Germinal center (tissue), 1 donor: Measurements from ENCODE around the gene SLC28A2.
"Not testable (repeated sequence)": the region's sequence is repeated elsewhere in the genome, so short reads cannot be mapped to it uniquely, and the experiment has no call there.

ENCODE experiments used
- DNase-seq: peaks from one replicate; pipeline ENCODE4 v3.0.0; 2012; ENCODE audit warnings: mixed read lengths, low spot score

The SLC28A2 gene

GRCh38 chr15:45251888-45252287 lies at the start of gene SLC28A2:
Gene SLC28A2 (plus strand): TSS chr15:45252234. CDS start chr15:45253216, 982 bp downstream.
- no peak for DNase-seq

DNA sequence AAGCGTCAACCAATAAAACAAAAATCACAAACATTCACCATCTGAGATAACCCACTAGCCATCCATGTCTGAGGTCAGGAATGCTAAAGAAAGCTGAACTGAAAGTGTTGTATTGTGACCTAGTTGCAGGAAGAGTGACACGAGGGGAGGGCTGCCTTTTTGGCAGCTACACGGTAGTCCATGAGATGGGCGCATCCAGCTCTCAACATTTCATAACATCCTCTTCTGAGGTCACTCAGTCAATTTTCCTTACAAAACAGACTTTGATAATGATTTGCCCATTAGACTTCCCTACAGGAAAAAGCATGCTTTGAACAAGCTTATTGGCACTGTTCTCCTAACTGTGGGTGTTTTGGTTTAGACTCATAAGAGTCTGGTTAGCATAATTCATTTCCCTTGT lies 48.9 kb upstream of the SLC28A2 start:
- no peak for DNase-seq

GRCh38 chr15:45205192-45205591 lies 46.8 kb upstream of the SLC28A2 start:
- DNase-seq = peak; percentile 67

GRCh38 chr15:45212493-45212892 lies 39.5 kb upstream of the SLC28A2 start:
- DNase-seq = no peak

DNA sequence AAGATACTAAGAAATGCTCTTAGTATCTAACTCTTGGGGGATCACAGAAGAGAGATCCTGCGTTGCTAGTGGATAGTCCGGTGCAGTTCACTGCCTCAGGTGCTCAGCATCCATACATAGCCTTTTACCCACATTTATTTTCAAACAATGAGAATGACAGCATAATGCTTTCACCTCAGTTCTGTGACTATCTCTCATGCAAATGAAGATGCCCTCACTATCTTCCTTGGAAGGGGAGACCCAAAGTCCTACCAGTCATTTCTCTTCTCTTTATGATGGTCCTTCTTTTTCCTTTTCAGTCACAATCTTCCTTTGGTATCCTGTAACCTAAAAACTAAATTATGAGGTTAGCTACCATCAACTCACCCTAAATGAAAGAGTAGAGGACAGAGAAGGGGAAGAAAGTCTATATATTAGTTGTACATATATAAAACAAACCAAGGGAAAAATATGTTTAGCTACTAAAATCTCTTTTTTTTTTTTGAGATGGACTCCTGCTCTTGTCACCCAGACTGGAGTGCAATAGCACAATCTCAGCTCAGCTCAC lies 30.9 kb upstream of the SLC28A2 start:
- no peak for DNase-seq

GRCh38 chr15:45221967-45222366 lies 30.1 kb upstream of the SLC28A2 start:
- no peak for DNase-seq

- no peak for DNase-seq
These were observed 27.3 kb upstream of the SLC28A2 start for GRCh38 chr15:45224621-45225217.

DNA sequence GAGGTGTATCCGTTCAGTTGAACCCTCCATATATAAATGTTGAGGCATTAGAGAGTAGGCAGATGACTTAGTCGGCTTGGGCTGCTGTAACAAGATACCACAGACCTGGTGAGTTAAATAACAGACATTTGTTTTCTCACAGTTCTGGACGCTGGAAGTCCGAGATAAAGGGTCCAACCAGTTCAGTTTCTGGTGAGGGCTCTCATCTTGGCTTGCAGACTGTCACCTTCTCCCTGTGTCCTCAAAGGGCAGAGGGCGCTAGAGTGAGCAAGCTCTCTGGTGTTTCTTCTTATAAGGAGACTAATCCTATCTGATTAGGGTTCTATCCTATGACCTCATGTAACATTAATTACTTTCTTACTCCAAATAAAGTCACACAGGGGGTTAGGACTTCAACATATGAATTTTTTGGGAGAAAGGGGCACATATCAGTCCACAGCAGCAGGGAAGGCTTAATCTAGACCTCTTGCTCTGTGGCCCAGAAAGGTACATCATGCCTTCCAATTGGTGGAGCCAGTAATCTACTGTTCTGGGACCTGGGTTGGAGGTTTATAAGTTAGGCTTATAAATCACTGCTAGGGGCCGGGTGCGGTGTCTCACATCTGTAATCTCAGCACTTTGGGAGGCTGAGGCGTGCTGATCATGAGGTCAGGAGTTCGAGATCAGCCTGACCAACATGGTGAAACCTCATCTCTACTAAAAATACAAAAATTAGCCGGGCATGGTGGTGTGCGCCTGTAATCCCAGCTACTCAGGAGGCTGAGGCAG lies 26.3 kb upstream of the SLC28A2 start:
- DNase-seq = no peak

GRCh38 chr15:45228931-45229330 lies 23.1 kb upstream of the SLC28A2 start:
- no peak for DNase-seq

- no peak for DNase-seq
These were observed 21.6 kb upstream of the SLC28A2 start for GRCh38 chr15:45230245-45230965.

DNA sequence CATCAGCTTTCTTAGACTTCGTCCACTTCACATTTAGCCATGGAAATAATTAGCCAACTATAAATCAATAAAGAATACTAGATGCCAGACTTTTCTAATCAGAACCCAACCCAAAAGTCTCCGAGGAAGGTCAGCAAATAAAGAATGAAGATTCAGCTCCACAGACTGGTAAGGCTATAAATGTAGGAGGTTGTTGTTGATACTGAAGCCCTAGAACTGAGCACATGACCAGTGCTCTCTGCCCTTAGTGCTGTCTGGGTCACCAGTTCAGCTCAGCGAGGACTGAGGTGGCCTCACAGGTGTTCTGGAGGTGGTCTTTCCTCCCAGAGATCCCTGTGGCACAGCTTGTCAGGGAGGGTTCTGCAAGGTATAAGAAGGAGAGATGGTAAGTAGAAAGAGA lies 20.9 kb upstream of the SLC28A2 start:
- DNase-seq = no peak

DNA sequence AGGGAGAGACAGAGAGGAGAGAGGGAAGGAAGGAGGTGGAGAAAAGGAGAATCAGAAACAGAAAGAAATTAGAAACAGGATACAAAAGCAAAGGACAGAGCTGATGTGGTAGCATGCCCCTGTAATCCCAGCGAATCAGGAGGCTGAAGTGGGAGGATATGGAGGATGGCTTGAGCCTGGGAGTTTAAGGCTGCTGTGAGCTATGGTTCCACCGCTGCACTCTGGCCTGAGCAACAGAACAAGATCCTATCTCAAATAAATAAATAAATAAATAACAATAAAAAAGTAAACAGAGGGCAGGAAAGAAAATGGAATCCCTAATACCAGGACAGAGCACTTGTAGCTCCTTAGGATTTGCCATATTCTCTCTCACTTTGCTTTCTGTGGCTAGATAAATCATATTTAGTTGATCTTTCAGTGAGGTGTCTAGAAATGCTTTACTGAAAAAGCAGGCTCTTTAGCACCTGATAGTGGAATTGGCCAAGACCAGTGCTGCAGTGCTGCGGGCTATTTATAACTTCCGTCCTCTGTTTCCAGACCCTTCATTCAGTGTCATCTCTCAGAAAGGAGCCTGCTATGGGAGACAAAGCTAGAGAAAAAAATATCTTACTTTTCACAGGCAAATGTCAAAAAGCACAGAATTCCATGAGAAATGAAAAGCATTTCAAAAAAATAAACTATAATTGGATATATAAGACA lies 20.0 kb upstream of the SLC28A2 start:
- no peak for DNase-seq

DNA sequence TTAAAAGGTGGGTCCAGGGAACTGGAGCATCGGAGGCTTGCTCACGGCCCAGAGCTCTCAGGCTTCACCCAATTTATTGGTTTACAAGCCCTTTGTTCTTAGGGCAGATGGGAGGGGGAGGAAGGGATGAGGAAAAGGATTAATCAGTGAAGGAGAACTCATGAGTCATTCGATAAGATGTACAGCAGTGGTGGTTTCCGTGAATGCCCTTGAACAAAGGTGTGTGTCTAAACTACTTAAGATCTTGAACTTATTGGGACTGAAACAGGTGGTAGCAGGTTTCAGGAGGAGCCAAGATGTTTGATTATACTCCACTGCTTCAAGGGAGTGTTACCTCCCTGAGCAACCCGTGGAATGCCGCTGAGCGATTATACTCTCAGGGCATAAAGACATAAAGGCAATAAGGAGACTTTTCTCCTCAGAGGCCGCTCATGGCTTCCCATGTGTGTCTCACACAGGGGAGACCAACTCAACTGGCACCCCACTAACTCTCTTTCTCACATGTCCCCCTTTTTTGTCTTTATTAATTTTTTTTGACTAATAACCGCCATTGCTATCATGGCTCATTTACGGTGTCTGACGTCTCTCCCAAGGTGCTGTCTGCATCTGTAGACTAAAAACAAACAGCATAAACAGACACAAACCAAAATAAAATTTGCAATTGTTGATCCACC lies 17.3 kb upstream of the SLC28A2 start:
- DNase-seq = no peak

- not testable (repeated sequence) for DNase-seq
These were observed 15.2 kb upstream of the SLC28A2 start for GRCh38 chr15:45236806-45237205.

DNA sequence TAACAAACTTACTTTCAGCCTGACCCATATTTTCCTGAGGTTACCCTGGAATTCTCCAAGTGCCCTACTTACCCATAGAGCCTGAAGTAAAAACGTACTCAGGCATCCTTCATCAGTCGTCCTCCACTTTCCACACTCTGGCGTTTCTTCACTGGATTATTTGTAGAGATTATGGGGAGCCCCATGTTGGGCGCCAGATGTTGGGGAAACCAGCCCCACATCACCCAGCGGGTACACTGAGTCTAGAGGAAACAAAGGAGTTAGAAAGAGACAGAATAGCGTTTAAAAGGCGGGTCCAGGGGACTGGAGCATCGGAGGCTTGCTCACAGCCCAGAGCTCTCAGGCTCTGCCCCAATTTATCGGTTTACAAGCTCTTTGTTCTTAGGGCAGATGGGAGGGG lies 9.7 kb upstream of the SLC28A2 start:
- no peak for DNase-seq

GRCh38 chr15:45249125-45249780 lies 2.8 kb upstream of the SLC28A2 start:
- no peak for DNase-seq

DNA sequence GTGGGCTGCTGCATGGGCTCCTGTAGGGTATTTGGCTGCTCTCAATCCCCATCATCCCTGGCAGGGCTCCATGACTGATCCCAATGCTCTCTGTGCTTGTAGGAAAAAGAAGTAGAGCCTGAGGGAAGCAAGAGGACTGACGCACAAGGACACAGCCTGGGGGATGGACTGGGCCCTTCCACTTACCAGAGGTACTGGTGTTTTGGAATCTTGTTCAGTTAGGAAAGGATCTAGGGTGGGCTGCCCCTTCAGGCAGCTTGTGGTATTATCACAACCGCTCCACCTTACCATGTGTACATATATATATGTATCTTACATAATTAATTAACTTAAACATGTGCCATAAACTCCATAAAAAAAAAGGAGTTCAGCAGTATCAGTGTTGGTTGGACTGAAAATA lies 1.3 kb downstream of the SLC28A2 start:
- peak; percentile 7 for DNase-seq

GRCh38 chr15:45254405-45254804 lies 2.4 kb downstream of the SLC28A2 start:
- DNase-seq = no peak

DNA sequence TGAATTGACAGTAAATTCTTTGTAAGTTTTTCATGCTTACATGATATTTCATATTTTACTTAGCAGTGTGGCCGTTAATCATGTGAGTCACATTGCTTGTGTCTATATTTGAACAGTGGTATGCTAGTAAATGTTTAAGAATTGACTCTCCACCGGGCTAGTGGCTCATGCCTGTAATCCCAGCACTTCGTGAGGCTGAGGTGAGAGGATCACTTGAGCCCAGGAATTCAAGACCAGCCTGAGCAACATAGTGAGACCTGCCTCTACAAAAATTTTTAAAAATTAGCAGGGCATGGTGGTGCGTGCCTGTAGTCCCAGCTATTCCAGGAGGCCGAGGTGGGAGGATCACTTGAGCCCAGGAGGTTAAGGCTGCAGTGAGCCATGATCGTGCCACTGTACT lies 2.8 kb downstream of the SLC28A2 start:
- DNase-seq = not testable (repeated sequence)

- DNase-seq = no peak
These were observed 7.8 kb downstream of the SLC28A2 start for GRCh38 chr15:45259796-45260195.

DNA sequence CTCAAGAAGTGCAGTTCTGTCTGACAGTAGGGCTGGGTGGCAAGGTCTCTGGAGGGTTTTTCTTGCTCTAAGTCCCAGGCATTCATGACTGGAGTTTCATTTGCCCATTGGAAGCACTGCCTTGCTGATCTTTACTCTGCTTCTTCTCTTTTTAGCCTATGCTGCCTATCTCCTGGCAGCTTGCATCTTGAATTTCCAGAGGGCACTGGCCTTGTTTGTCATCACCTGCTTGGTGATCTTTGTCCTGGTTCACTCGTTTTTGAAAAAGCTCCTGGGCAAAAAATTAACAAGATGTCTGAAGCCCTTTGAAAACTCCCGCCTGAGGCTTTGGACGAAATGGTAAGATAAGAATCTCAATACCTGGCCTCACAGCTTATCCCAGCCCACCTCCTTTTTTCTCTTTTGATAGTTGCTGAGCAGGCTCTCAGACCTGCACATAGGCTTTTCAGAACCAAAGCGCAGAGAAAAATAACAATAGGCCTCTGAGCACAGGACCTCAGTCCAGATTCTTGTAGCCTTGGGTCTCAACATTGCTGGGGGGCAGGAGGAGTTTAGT lies 10.9 kb downstream of the SLC28A2 start:
- no peak for DNase-seq
